Tibial nerve (tissue), 4 donors: ENCODE data around the gene TBC1D32. TPM values are rescaled to one million over a fixed set of nuclear protein-coding genes. Genes with fewer than 3 reads are reported as not detected.

Source experiments
- DNase-seq, 2 donors: peaks; one replicate each; pipeline ENCODE4 v3.0.0-alpha.2; 2019; ENCODE audit warnings: low spot score in 2 of 2
- H3K27ac ChIP-seq, 4 donors: fragments of 200-600 bp; sonication (generic) in 3 of 4; one replicate each; pipeline ENCODE4 v1.5.1; 2017 to 2019; ENCODE audit warnings: mild to moderate bottlenecking in 1 of 4
- H3K27me3 ChIP-seq, 2 donors: fragments of 200-600 bp; sonication (generic) in 1 of 2; one replicate each; pipeline versions ENCODE4 v1.5.1 to v1.6.0; 2017 to 2019
- H3K36me3 ChIP-seq, 3 donors: fragments of 200-600 bp; sonication (generic); one replicate each; pipeline ENCODE4 v1.5.1; 2018 to 2019
- H3K4me1 ChIP-seq, 4 donors: fragments of 200-600 bp; sonication (generic) in 3 of 4; one replicate each; pipeline ENCODE4 v1.5.1; 2017 to 2019
- H3K4me3 ChIP-seq, 4 donors: fragments of 200-600 bp; sonication (generic) in 3 of 4; one replicate each; pipeline ENCODE4 v1.5.1; 2017 to 2019; ENCODE audit warnings: mild to moderate bottlenecking in 1 of 4, moderate library complexity in 1 of 4
- H3K9me3 ChIP-seq, 4 donors: fragments of 200-600 bp; sonication (generic) in 3 of 4; one replicate each; pipeline ENCODE4 v1.5.1; 2017 to 2019
- EP300 ChIP-seq, 2 donors: sonication (generic); formaldehyde crosslinking; IDR thresholded peaks; one replicate each; pipeline ENCODE4 v1.6.1; 2017; ENCODE audit warnings: antibody characterized with exemption in 2 of 2, mild to moderate bottlenecking in 1 of 2
- POLR2A ChIP-seq, 2 donors: fragments of 450-650 bp; IDR thresholded peaks; one replicate each; pipeline ENCODE4 v1.6.1; 2017; ENCODE audit warnings: antibody characterized with exemption in 2 of 2, mild to moderate bottlenecking in 2 of 2, moderate library complexity in 2 of 2
- WGBS, 2 donors: methylation state at CpG; one replicate each; pipeline ENCODE4 v1.1.5; 2018; 5-methylcytosine and 5-hydroxymethylcytosine counted together
- total RNA-seq, 4 donors: library from RNA; depleted of rRNA; stranded (reverse); fragments of >200 nt; gene quantifications; one replicate each; pipeline ENCODE4 v1.1.0, GENCODE V29; 2016
- TF ChIP-seq, protein P1 (sequence below), 5 experiments: fragments of 200-600 bp in 3 of 5; fragments of 450-650 bp in 2 of 5; sonication (generic) in 3 of 5; IDR thresholded peaks; one replicate each; pipeline ENCODE4 v1.5.1; 2016 to 2019; ENCODE audit warnings: antibody characterized with exemption in 5 of 5, mild to moderate bottlenecking in 3 of 5, moderate library complexity in 2 of 5

TBC1D32 gene
- total RNA-seq, 4 donors from 2014 or later, result 7.9 to 19.2 (median 11.4) TPM

DNA sequence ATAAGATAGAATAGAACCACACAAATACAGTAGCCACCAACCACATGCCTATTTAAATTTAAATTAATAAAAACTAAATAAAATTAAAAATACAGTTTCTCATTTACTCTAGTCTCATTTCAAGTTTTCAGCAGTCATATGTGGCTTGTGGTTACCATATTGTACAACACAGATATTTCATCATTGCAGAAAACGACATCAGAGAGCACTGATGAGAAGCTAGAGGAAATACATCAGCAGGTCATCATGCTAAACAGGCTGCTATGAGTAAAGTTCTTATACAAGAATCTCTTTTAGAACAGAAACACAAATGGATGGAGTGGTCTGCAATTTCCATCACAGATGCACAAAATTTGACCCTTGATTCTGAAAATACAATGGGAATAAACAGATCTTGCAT, 36.6 kb downstream of the TBC1D32 start:
- Histone ChIP-seq H3K36me3 (peaks cover 0 to 19% (median 0%) of the 10 kb centered on the region in 3 donors), H3K9me3 (no peaks in the 10 kb centered on the region), H3K27ac (no peak overlapping the region), H3K4me1 (no peaks in the 10 kb centered on the region), H3K27me3 (no peaks in the 10 kb centered on the region), H3K4me3 (no peak overlapping the region)
- WGBS, 2 donors, result 28 to 37% methylated on average over 1 of the region's 1 CpG
- TF ChIP-seq, protein P1, sequence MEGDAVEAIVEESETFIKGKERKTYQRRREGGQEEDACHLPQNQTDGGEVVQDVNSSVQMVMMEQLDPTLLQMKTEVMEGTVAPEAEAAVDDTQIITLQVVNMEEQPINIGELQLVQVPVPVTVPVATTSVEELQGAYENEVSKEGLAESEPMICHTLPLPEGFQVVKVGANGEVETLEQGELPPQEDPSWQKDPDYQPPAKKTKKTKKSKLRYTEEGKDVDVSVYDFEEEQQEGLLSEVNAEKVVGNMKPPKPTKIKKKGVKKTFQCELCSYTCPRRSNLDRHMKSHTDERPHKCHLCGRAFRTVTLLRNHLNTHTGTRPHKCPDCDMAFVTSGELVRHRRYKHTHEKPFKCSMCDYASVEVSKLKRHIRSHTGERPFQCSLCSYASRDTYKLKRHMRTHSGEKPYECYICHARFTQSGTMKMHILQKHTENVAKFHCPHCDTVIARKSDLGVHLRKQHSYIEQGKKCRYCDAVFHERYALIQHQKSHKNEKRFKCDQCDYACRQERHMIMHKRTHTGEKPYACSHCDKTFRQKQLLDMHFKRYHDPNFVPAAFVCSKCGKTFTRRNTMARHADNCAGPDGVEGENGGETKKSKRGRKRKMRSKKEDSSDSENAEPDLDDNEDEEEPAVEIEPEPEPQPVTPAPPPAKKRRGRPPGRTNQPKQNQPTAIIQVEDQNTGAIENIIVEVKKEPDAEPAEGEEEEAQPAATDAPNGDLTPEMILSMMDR (IDR thresholded peaks at IDR 0.05), result no peak
- TF ChIP-seq EP300 (IDR thresholded peaks at IDR 0.05) (no peak), POLR2A (IDR thresholded peaks at IDR 0.05) (no peak)
- no peak for DNase-seq

DNA sequence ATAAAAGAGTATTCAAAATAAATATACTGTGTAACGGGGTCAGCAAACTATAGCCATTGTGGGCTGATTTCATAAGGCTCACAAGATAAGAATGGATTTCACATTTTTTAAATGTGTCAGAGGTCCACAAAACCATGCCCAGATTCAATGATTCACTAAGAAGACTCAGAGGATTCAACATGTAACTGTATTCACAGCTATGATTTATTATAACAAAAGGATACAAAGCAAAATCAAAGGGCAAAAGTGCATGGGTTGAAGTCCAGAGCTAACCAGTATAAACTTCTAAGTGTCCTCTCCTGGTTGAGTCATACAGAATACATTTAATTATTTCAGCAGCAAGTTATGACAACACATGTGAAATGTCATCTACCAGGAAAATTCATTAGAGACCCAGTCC, 49.2 kb downstream of the TBC1D32 start:
- 61 to 67% methylated on average over 1 of the region's 1 CpG for WGBS, 2 donors
- TF ChIP-seq EP300 (IDR thresholded peaks at IDR 0.05) (no peak), POLR2A (IDR thresholded peaks at IDR 0.05) (no peak)
- TF ChIP-seq, protein P1 (IDR thresholded peaks at IDR 0.05), result no peak

DNA sequence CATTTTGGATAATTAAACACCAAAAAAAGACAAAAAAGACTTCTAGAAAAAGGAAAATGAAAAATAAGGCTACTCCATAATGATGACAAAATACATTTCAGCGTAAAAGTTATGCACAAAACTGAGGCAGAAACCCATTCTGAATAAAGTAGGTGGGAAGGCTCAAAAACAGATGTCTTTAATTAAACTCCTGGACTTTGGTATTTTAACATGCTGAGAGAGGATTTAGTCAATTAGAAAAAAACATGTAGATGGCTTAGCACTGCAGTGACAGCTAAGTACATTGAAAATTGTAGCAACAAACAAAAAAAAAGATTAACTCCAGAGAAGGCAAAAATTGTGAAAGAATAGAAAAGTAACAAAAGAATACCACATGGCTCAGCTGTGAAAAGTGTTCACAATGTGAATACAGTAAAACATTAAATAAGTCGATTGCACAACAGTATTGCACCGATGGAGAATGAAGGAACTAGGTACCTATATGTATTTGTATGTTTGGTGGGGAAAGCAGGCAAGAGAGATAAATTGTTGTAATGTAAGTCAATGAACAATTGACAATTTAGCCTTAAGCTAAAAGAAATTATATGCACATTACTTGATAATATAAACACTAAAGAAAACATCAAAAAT, 59.5 kb downstream of the TBC1D32 start:
- TF ChIP-seq POLR2A (IDR thresholded peaks at IDR 0.05) (no peak), EP300 (IDR thresholded peaks at IDR 0.05) (no peak)
- TF ChIP-seq, protein P1 (IDR thresholded peaks at IDR 0.05), result no peak
- Histone ChIP-seq H3K9me3 (peaks cover 0 to 11% (median 0%) of the 10 kb centered on the region in 4 donors), H3K4me3 (no peak overlapping the region), H3K27me3 (no peaks in the 10 kb centered on the region), H3K4me1 (no peaks in the 10 kb centered on the region), H3K27ac (no peak overlapping the region), H3K36me3 (peaks cover 0 to 19% (median 0%) of the 10 kb centered on the region in 3 donors)
- 79 to 82% methylated on average over 3 of the region's 3 CpGs for WGBS, 2 donors
- no peak for DNase-seq

More for the DNA sequence above, 49.2 kb downstream of the TBC1D32 start:
- peaks cover 0 to 27% (median 0%) of the 10 kb centered on the region in 3 donors for H3K36me3 ChIP-seq
- H3K4me1 ChIP-seq, result no peaks in the 10 kb centered on the region
- H3K9me3 ChIP-seq, result no peaks in the 10 kb centered on the region
- H3K27ac ChIP-seq, result no peak overlapping the region
- no peaks in the 10 kb centered on the region for H3K27me3 ChIP-seq
- H3K4me3 ChIP-seq, result no peak overlapping the region
- no peak for DNase-seq

- no peak for DNase-seq
- Histone ChIP-seq H3K4me3 (no peak overlapping the region), H3K27me3 (no peaks in the 10 kb centered on the region), H3K36me3 (peaks cover 0 to 76% (median 0%) of the 10 kb centered on the region in 3 donors), H3K27ac (no peak overlapping the region), H3K4me1 (no peaks in the 10 kb centered on the region), H3K9me3 (peaks cover 0 to 65% (median 14%) of the 10 kb centered on the region in 4 donors)
- TF ChIP-seq, protein P1 (IDR thresholded peaks at IDR 0.05), result no peak
- TF ChIP-seq POLR2A (IDR thresholded peaks at IDR 0.05) (no peak), EP300 (IDR thresholded peaks at IDR 0.05) (no peak)
- WGBS, 2 donors, result 94 to 97% methylated on average over 3 of the region's 3 CpGs
Measured at GRCh38 chr6:121263742-121264141, 70.5 kb downstream of the TBC1D32 start.

- H3K27ac ChIP-seq, result no peak overlapping the region
Measured at GRCh38 chr6:121260651-121261102, 73.6 kb downstream of the TBC1D32 start.

More at GRCh38 chr6:121260651-121261102, 73.6 kb downstream of the TBC1D32 start:
- DNase-seq, result no peak
- TF ChIP-seq POLR2A (IDR thresholded peaks at IDR 0.05) (no peak), EP300 (IDR thresholded peaks at IDR 0.05) (no peak)
- TF ChIP-seq, protein P1 (IDR thresholded peaks at IDR 0.05), result no peak
- 84 to 89% methylated on average over 7 to 9 of the region's 9 CpGs for WGBS, 2 donors
- H3K4me3 ChIP-seq, result no peak overlapping the region
- peaks cover 0 to 42% (median 8%) of the 10 kb centered on the region in 4 donors for H3K9me3 ChIP-seq
- H3K36me3 ChIP-seq, result peaks cover 0 to 51% (median 0%) of the 10 kb centered on the region in 3 donors
- H3K4me1 ChIP-seq, result no peaks in the 10 kb centered on the region
- H3K27me3 ChIP-seq, result no peaks in the 10 kb centered on the region
